Keratinocyte (primary cell): ENCODE measurements around the gene SFTPB. TPM values are rescaled to one million over a fixed set of nuclear protein-coding genes. Genes with fewer than 3 reads are reported as not detected.

Experiments used
- DNase-seq: peaks from one replicate; pipeline ENCODE4 v3.0.0-alpha.2; 2011; ENCODE audit warnings: low read depth, missing footprints, low spot score
- FAIRE-seq: peaks from 2 replicates; lab custom pipeline; 2011; peaks lifted over from hg19 to GRCh38; lab: Jason Lieb, UNC
- H2AFZ ChIP-seq: 2 replicates; pipeline ENCODE4 v1.6.0; 2012; ENCODE audit warnings: low read length, control low read depth, inconsistent platforms; ENCODE audit not compliant: control insufficient read depth
- H3K27ac ChIP-seq: 2 replicates; pipeline ENCODE4 v1.5.1; 2011; ENCODE audit warnings: low read length; ENCODE audit not compliant: control insufficient read depth, insufficient read depth
- H3K27me3 ChIP-seq: 3 replicates; pipeline ENCODE4 v1.6.0; 2011; ENCODE audit warnings: low read length; ENCODE audit not compliant: control insufficient read depth, insufficient read depth; ENCODE audit errors: extremely low read depth
- H3K36me3 ChIP-seq, 2 experiments: 2 replicates in 1 of 2; 3 replicates in 1 of 2; pipeline ENCODE4 v1.5.1; 2011; ENCODE audit warnings: low read length in 2 of 2, mild to moderate bottlenecking in 1 of 2; ENCODE audit not compliant: control insufficient read depth in 2 of 2, insufficient read depth in 2 of 2; ENCODE audit errors: extremely low read depth in 1 of 2
- H3K4me1 ChIP-seq: 3 replicates; pipeline ENCODE4 v1.5.1; 2011; ENCODE audit warnings: low read length; ENCODE audit not compliant: control insufficient read depth, insufficient read depth; ENCODE audit errors: extremely low read depth
- H3K4me2 ChIP-seq: 3 replicates; pipeline ENCODE4 v1.6.0; 2011; ENCODE audit warnings: low read depth, low read length; ENCODE audit not compliant: control insufficient read depth, insufficient read depth; ENCODE audit errors: extremely low read depth
- H3K4me3 ChIP-seq, 3 experiments: fragments of 200-600 bp in 1 of 3; sonication (generic) in 1 of 3; 2 replicates in 2 of 3; 3 replicates in 1 of 3; pipeline ENCODE4 v1.5.1; 2011 to 2016; ENCODE audit warnings: low read length in 3 of 3, mild to moderate bottlenecking in 3 of 3, control low read depth in 2 of 3, inconsistent platforms in 1 of 3, low read depth in 1 of 3, mixed read lengths in 1 of 3, mixed run types in 1 of 3, moderate library complexity in 1 of 3; ENCODE audit not compliant: control insufficient read depth in 2 of 3, insufficient read depth in 2 of 3; ENCODE audit errors: extremely low read depth in 1 of 3
- H3K79me2 ChIP-seq: 2 replicates; pipeline ENCODE4 v1.6.0; 2012; ENCODE audit warnings: low read length; ENCODE audit not compliant: control insufficient read depth, insufficient read depth
- H3K9ac ChIP-seq: 3 replicates; pipeline ENCODE4 v1.6.0; 2011; ENCODE audit warnings: low read length; ENCODE audit not compliant: control insufficient read depth, insufficient read depth; ENCODE audit errors: extremely low read depth
- H3K9me1 ChIP-seq: 3 replicates; pipeline ENCODE4 v1.6.0; 2011; ENCODE audit warnings: low read length; ENCODE audit not compliant: control insufficient read depth, insufficient read depth; ENCODE audit errors: extremely low read depth
- H3K9me3 ChIP-seq: 2 replicates; pipeline ENCODE4 v1.5.1; 2012; ENCODE audit warnings: low read depth, low read length; ENCODE audit not compliant: control insufficient read depth
- H4K20me1 ChIP-seq: 3 replicates; pipeline ENCODE4 v1.6.0; 2011; ENCODE audit warnings: low read length; ENCODE audit not compliant: control insufficient read depth, insufficient read depth; ENCODE audit errors: extremely low read depth
- EZH2 ChIP-seq: IDR thresholded peaks from one replicate; pipeline ENCODE4 v1.6.1; 2012; ENCODE audit warnings: inconsistent platforms, mild to moderate bottlenecking, low read length, moderate library complexity
- dilution Hi-C: fragments of 300-500 bp; cut with MboI; formaldehyde crosslinking; loops from one replicate; pipeline ENCODE4 v1.7.0; 2020; ENCODE audit warnings: low sequenced_read_pairs; ENCODE audit not compliant: extremely low pct_ligation_motif_present
- polyA plus RNA-seq, 5 experiments: library from polyadenylated mRNA; depleted of rRNA in 3 of 5; stranded (reverse) in 3 of 5; stranded (forward) in 1 of 5; unstranded in 1 of 5; fragments of >200 nt; gene quantifications; 1 replicate in 1 of 5; 2 replicates in 3 of 5; 3 replicates in 1 of 5; pipeline versions ENCODE4 v1.2.1 to v1.2.3, GENCODE V29; 2011 to 2012; ENCODE audit warnings: missing spikeins in 2 of 5, low read depth in 1 of 5, low replicate concordance in 1 of 5
- TF ChIP-seq, protein P1 (sequence below), 3 experiments: IDR thresholded peaks in 1 of 3; conservative IDR thresholded peaks in 1 of 3; optimal IDR thresholded peaks in 1 of 3; 2 replicates in 2 of 3; 3 replicates in 1 of 3; pipeline versions ENCODE3 to v1.5.1; 2011; ENCODE audit warnings: low read length in 3 of 3, mild to moderate bottlenecking in 3 of 3, moderate library complexity in 2 of 3, control low read depth in 1 of 3, inconsistent platforms in 1 of 3; ENCODE audit not compliant: insufficient read depth in 2 of 3; ENCODE audit errors: extremely low read depth in 1 of 3

The SFTPB gene
- polyA plus RNA-seq, 1 donor (not counting 4 experiments of a cell fraction or from before 2014, with no cell fraction given) = not detected

DNA sequence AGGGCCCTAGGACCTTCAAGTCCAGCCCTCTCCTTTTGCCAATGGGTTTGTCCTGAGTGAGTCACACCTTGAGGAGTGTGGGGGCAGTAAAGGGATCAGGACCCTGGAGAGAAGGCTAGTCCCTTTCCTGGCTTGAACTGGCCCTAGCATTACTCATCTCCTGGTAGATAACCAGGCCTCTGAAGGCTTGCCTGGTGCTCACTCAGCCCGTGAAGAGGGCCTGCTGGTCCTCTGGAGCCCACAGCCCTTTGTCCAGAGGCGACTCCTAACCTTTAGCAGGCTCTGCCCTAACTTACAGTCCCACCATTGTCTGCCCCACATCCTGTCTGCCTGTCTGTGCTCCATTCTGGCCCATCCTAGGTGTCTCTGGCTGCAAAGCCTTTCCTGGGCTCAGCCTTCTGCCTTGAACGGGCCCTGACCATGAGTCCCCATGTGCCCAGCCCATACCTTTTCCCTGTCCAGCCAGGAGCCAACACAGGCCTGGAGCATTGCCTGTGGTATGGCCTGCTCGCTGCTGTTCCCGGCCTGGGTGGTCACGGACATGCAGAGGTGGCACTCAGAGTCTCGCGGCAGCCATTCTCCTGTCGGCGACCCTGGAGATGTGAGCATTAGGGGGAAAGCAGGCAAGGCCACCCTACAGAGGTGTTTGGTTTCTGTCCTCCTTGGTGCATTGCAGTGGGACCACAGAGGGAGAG is 5.0 kb downstream of the SFTPB start:
- no peaks in the 10 kb centered on the region for H3K79me2 ChIP-seq
- H3K27me3 ChIP-seq = no peaks in the 10 kb centered on the region
- no peaks in the 10 kb centered on the region for H3K4me1 ChIP-seq
- dilution Hi-C loops = no loop called here
- TF ChIP-seq EZH2 = no peak
- TF ChIP-seq, protein P1, sequence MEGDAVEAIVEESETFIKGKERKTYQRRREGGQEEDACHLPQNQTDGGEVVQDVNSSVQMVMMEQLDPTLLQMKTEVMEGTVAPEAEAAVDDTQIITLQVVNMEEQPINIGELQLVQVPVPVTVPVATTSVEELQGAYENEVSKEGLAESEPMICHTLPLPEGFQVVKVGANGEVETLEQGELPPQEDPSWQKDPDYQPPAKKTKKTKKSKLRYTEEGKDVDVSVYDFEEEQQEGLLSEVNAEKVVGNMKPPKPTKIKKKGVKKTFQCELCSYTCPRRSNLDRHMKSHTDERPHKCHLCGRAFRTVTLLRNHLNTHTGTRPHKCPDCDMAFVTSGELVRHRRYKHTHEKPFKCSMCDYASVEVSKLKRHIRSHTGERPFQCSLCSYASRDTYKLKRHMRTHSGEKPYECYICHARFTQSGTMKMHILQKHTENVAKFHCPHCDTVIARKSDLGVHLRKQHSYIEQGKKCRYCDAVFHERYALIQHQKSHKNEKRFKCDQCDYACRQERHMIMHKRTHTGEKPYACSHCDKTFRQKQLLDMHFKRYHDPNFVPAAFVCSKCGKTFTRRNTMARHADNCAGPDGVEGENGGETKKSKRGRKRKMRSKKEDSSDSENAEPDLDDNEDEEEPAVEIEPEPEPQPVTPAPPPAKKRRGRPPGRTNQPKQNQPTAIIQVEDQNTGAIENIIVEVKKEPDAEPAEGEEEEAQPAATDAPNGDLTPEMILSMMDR (optimal IDR thresholded peaks at IDR 0.05 in 1 of 3, IDR thresholded peaks at IDR 0.05 in 1 of 3, conservative IDR thresholded peaks at IDR 0.05 in 1 of 3; ENCODE audit: extremely low read depth in 1 of 3, insufficient read depth in 2 of 3, low read length in 3 of 3) = no peak
- no peaks in the 10 kb centered on the region for H3K9me1 ChIP-seq
- H3K9ac ChIP-seq = no peak overlapping the region
- no peaks in the 10 kb centered on the region for H4K20me1 ChIP-seq
- H2AFZ ChIP-seq = no peak overlapping the region
- H3K9me3 ChIP-seq = no peaks in the 10 kb centered on the region
- DNase-seq (no peak), FAIRE-seq (no peak)
- no peak overlapping the region for H3K4me3 ChIP-seq
- no peak overlapping the region for H3K4me2 ChIP-seq
- peaks cover 0 to 3% of the 10 kb centered on the region in 2 experiments for H3K36me3 ChIP-seq
- no peak overlapping the region for H3K27ac ChIP-seq

DNA sequence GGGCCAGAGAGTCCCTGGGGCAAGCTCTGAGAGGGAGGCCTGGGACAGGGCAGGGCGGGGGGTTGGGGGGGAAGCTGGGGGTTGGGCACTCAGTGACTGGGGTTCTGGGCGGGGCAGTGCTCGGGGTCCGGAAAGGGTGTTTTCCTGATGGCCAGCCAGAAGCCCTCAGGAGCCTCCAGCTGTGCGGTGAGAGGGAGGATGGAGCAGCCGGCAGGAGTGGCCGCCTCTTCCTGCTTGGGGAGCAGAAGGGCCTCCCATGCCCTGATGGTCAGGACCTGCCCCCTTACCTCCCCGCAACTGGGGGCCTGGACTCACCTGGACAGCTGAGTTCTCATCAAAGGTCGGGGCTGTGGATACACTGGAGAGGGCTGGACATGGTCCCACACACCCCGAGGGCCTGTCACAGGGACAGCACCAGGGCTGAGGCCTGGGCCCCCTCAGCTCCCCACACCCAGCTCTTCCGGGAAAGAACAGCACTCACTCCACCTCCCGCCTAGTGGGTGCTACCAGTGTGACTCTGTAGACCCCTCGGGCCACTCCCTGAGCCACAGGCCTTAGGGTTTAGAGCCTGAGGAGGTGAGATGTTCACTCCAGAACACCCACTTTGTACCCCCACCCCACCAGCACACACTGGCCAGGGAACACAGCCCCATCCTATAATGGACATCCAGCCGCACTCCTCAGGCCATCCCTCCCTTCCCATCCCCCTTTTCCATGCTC is 6.7 kb downstream of the SFTPB start:
- FAIRE-seq = no peak
- H4K20me1 ChIP-seq = no peaks in the 10 kb centered on the region
- no peaks in the 10 kb centered on the region for H3K9me3 ChIP-seq
- H3K79me2 ChIP-seq = no peaks in the 10 kb centered on the region
- TF ChIP-seq, protein P1 (optimal IDR thresholded peaks at IDR 0.05 in 1 of 3, IDR thresholded peaks at IDR 0.05 in 1 of 3, conservative IDR thresholded peaks at IDR 0.05 in 1 of 3; ENCODE audit: extremely low read depth in 1 of 3, insufficient read depth in 2 of 3, low read length in 3 of 3) = no peak
- TF ChIP-seq EZH2 = no peak
- DNase-seq = no peak
- no peak overlapping the region for H3K27ac ChIP-seq
- no peak overlapping the region for H2AFZ ChIP-seq
- peaks cover 0 to 8% of the 10 kb centered on the region in 2 experiments for H3K36me3 ChIP-seq
- no peaks in the 10 kb centered on the region for H3K4me1 ChIP-seq
- H3K27me3 ChIP-seq = no peaks in the 10 kb centered on the region
- no peak overlapping the region for H3K4me3 ChIP-seq
- H3K4me2 ChIP-seq = no peak overlapping the region
- H3K9me1 ChIP-seq = no peaks in the 10 kb centered on the region
- dilution Hi-C loops = no loop called here
- no peak overlapping the region for H3K9ac ChIP-seq
